GM19438 (cell line): ENCODE data around the gene NCOA6.

Experiments used
- ATAC-seq: cut with Tn5 transposase; IDR thresholded peaks from one replicate; pipeline ENCODE4 v1.9.1; 2021; ENCODE audit warnings: low read depth; ENCODE audit not compliant: unreplicated experiment

NCOA6 gene

GRCh38 chr20:34825530-34826362 is at the start of gene NCOA6:
Gene NCOA6 (minus strand): TSS chr20:34825651. CDS start chr20:34782355, 43,296 bp downstream.
- ATAC-seq = peak; percentile 50

GRCh38 chr20:34874094-34874654 is 48.7 kb upstream of the NCOA6 start:
- no peak for ATAC-seq

GRCh38 chr20:34873583-34874093 is 48.2 kb upstream of the NCOA6 start:
- ATAC-seq = no peak

- ATAC-seq = no peak
Measured at GRCh38 chr20:34872622-34873224, 47.3 kb upstream of the NCOA6 start, which contains the start of gene GGT7. Gene GGT7 (minus strand): TSS chr20:34872856. CDS start chr20:34872815, 41 bp downstream.

GRCh38 chr20:34871966-34872621 is 46.6 kb upstream of the NCOA6 start:
- no peak for ATAC-seq

GRCh38 chr20:34871320-34871926 is 46.0 kb upstream of the NCOA6 start:
- ATAC-seq = no peak

- no peak for ATAC-seq
Measured at GRCh38 chr20:34864216-34864615, 38.8 kb upstream of the NCOA6 start.

- no peak for ATAC-seq
Measured at GRCh38 chr20:34863421-34863965, 38.0 kb upstream of the NCOA6 start.

- no peak for ATAC-seq
Measured at GRCh38 chr20:34862724-34863123, 37.3 kb upstream of the NCOA6 start.

- ATAC-seq = no peak
Measured at GRCh38 chr20:34861386-34862084, 36.1 kb upstream of the NCOA6 start.

- no peak for ATAC-seq
Measured at GRCh38 chr20:34859826-34860545, 34.5 kb upstream of the NCOA6 start.

GRCh38 chr20:34859367-34859766 is 33.9 kb upstream of the NCOA6 start:
- ATAC-seq = no peak

- no peak for ATAC-seq
Measured at GRCh38 chr20:34852298-34852697, 26.8 kb upstream of the NCOA6 start.

GRCh38 chr20:34850969-34851368 is 25.5 kb upstream of the NCOA6 start:
- ATAC-seq = no peak

- no peak for ATAC-seq
Measured at GRCh38 chr20:34849778-34850177, 24.3 kb upstream of the NCOA6 start.

- ATAC-seq = no peak
Measured at GRCh38 chr20:34848597-34848996, 23.1 kb upstream of the NCOA6 start.

- ATAC-seq = no peak
Measured at GRCh38 chr20:34843421-34843820, 18.0 kb upstream of the NCOA6 start.

- ATAC-seq = no peak
Measured at GRCh38 chr20:34842143-34842542, 16.7 kb upstream of the NCOA6 start.

GRCh38 chr20:34834459-34834893 is 9.0 kb upstream of the NCOA6 start:
- no peak for ATAC-seq
